Activated naive CD4-positive, alpha-beta T cell treated with anti-CD3 and anti-CD28 coated beads for 36 hours (primary cell): Measurements from ENCODE around the gene PDIK1L. TPM values are rescaled to one million over a fixed set of nuclear protein-coding genes. Genes with fewer than 3 reads are reported as not detected.

ENCODE experiments used
- CTCF ChIA-PET: fragments of 350-600 bp; sonication (Branson Sonifier 250); formaldehyde crosslinking; loops from one replicate; lab custom pipeline; 2021; ENCODE audit warnings: antibody characterized with exemption; lab: Charles Lee
- DNase-seq: peaks from one replicate; pipeline ENCODE4 v3.0.0-alpha.2; 2020
- H3K27ac Mint-ChIP-seq: one replicate; pipeline ENCODE4 v1.8.0; 2021; ENCODE audit warnings: mild to moderate bottlenecking, mixed read lengths
- H3K27me3 Mint-ChIP-seq: one replicate; pipeline ENCODE4 v1.8.0; 2021; ENCODE audit warnings: low read depth, mixed read lengths
- H3K36me3 Mint-ChIP-seq: one replicate; pipeline ENCODE4 v1.8.0; 2021; ENCODE audit warnings: low read depth, mixed read lengths
- H3K4me1 Mint-ChIP-seq: one replicate; pipeline ENCODE4 v1.8.0; 2021; ENCODE audit warnings: low read depth, mixed read lengths
- H3K4me3 Mint-ChIP-seq: one replicate; pipeline ENCODE4 v1.8.0; 2021; ENCODE audit warnings: mild to moderate bottlenecking, moderate library complexity, mixed read lengths
- H3K9me3 Mint-ChIP-seq: one replicate; pipeline ENCODE4 v1.8.0; 2021; ENCODE audit warnings: mixed read lengths
- intact Hi-C: fragments of 100-400 bp; cut with micrococcal nuclease; formaldehyde crosslinking; loops from one replicate; pipeline ENCODE4 v1.15.1; 2023
- total RNA-seq, 2 experiments: library from RNA; stranded (reverse); gene quantifications; one replicate each; pipeline ENCODE4 v1.2.3, GENCODE V29; 2021

The PDIK1L gene
- total RNA-seq, 2 experiments from 2014 or later, result 20.5 to 21.4 TPM

DNA sequence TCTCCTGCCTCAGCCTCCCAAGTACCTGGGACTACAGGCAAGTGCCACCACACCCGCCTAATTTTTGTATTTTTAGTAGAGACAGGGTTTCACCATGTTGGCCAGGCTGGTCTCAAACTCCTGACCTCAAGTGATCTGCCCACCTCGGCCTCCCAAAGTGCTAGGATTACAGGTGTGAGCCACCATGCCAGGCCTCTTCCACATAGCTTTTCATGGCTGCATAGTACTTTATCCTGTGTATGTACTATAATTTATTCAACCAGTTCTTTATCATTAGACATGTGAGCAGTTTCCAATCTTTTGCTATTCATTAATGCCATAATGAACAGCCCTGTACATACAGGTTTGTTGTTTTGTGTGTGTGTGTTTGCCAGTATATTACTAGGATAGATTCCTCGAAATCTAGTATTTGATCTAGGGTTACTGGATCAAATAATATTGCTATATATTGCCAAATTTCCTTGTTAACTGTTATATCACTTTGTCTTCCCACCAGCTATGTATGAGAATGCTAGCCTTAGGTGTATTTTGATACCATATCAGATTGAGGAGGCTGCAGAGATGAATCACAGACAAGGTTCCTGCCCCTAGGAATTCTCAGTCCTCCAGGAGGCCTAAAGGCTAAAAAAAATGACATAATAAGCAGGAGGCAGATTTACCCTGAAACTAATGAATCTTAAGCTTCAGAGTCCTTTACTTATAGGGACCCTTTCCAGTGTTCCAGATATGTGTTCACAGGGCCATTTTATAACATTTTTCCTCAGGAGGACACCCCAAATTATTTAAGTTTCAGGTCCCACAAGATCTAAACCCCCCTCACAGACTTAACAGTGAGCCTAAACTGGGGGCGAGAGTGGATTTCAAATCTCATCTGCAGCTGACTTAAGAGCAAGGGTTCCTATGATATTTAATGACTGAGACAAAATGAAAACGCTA is 2.1 kb upstream of the PDIK1L start:
- H3K27me3 Mint-ChIP-seq, result no peaks in the 10 kb centered on the region
- H3K36me3 Mint-ChIP-seq, result peaks cover 9% of the 10 kb centered on the region
- H3K4me1 Mint-ChIP-seq, result peaks cover 28% of the 10 kb centered on the region
- H3K27ac Mint-ChIP-seq, result no peak overlapping the region
- no peaks in the 10 kb centered on the region for H3K9me3 Mint-ChIP-seq
- DNase-seq, result no peak
- H3K4me3 Mint-ChIP-seq, result peak overlapping the region; percentile 81
- intact Hi-C loops, result loop anchor here (2.0 to 10.0 kb wide), 3 partner anchors 168 to 285 kb away; partner anchors contain the start of gene STMN1
- CTCF ChIA-PET, result interaction anchor here (1.0 to 1.9 kb wide), 5 partner anchors 30 to 124 kb away, joined by 3 to 13 read pairs (median 4); partner anchors contain the start of gene CEP85

DNA sequence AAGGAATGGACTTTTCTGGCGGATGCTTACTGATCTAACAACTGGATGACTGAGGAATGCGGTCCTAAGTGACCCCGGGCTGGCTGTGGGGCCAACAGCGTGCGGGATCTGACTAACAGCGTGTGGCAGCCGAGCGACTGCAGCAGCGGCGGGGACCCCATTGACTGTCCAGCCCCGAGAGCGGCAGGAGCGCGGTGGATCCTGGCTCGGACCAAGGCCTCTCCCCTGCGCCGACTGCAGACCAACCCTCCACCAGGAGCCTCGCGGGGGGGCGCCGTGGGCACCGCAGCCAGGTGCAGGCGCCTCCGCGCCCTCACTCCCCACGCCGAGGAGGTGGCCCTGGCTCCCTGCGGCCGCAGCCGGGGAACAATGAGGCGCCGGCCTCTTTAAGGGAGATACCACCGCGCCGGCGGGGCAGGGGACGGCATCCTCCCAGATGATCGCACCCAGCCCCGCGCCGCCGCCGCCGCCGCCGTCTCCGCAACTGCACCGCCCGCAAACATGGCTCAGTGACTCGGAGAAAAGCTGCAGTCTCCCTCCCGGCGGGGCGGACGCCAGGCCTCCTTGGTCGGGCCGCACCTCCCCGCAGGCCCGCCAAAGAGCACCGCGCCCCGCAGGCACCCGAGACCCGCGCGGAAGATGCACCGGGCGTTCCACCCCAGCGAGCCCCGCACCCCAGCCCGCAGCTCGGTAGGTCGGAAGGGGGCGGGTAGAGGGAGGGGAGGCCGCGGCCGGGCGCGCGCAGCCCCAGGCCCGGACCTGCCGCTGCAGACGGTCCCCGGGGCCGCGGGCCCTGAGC is 694 bp upstream of the PDIK1L start:
- peaks cover 28% of the 10 kb centered on the region for H3K4me1 Mint-ChIP-seq
- DNase-seq, result peak; percentile 77
- H3K9me3 Mint-ChIP-seq, result no peaks in the 10 kb centered on the region
- H3K4me3 Mint-ChIP-seq, result peak overlapping the region; percentile 81
- H3K36me3 Mint-ChIP-seq, result peaks cover 10% of the 10 kb centered on the region
- intact Hi-C loops, result loop anchor here (1.0 to 5.0 kb wide), 4 partner anchors 15 to 204 kb away; partner anchors contain the start of genes CEP85 and STMN1
- no peaks in the 10 kb centered on the region for H3K27me3 Mint-ChIP-seq
- peak overlapping the region; percentile 73 for H3K27ac Mint-ChIP-seq
- CTCF ChIA-PET, result interaction anchor here (1.6 to 1.9 kb wide), 2 partner anchors 28 to 34 kb away, joined by 5 to 13 read pairs; no protein-coding TSS in a partner anchor

DNA sequence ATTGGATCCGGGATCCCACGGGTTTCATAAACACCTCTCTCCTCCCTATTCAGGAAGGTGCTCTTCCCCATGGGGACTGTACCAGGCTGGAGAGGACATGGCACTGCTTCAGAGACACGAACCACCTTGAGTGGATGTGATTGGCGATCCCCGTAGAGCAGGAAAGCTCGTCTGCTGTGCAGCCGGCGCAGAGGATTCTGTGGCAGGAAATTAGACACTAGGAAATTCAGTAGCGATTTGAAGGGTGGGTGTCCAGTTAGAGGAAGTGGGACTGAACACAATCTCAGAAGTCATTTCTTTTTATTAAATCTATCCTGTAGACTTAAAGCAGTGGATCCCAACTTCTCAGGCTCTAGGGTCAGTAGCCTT is 767 bp downstream of the PDIK1L start:
- CTCF ChIA-PET, result interaction anchor here (1.8 to 2.6 kb wide), 3 partner anchors 11 to 32 kb away, joined by 6 to 11 read pairs (median 8); no protein-coding TSS in a partner anchor
- H3K4me3 Mint-ChIP-seq, result peak overlapping the region; percentile 96
- no peaks in the 10 kb centered on the region for H3K27me3 Mint-ChIP-seq
- intact Hi-C loops, result loop anchor here (5.0 kb wide), 1 partner anchor 165 kb away; no protein-coding TSS in a partner anchor
- peak overlapping the region; percentile 90 for H3K27ac Mint-ChIP-seq
- H3K36me3 Mint-ChIP-seq, result peaks cover 13% of the 10 kb centered on the region
- DNase-seq, result peak; percentile 55
- H3K4me1 Mint-ChIP-seq, result peaks cover 28% of the 10 kb centered on the region
- no peaks in the 10 kb centered on the region for H3K9me3 Mint-ChIP-seq

DNA sequence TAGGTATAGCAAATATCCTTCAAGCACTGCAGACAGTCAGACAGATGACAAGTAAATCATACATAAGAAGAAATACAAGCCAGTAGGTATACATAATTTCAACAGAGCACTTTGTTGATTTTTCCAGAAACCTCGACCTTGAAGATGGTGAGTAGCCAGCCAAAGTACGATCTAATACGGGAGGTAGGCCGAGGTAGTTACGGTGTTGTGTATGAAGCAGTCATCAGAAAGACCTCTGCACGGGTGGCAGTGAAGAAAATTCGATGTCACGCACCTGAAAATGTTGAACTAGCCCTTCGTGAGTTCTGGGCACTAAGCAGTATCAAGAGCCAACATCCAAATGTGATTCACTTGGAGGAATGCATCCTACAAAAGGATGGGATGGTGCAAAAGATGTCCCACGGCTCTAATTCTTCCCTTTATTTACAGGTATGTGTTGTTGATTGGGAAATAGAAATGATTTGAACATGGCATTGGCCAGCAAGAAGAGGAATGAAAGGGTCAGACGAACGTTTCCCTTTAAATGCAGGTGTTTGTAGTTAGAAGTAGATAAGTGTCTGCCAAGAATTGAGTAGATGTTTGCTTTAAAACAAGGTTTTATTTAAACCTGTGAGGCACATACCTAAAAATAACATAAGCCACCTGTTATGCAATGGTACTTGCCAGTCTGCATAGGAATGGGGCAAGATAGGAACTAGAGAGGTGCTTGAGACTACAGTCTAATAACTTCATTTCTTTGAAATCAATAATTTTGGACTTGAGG is 2.7 kb downstream of the PDIK1L start:
- no peak for DNase-seq
- intact Hi-C loops, result loop anchor here (5.0 kb wide), 1 partner anchor 163 kb away; no protein-coding TSS in a partner anchor
- no peak overlapping the region for H3K4me3 Mint-ChIP-seq
- peaks cover 34% of the 10 kb centered on the region for H3K4me1 Mint-ChIP-seq
- H3K27me3 Mint-ChIP-seq, result no peaks in the 10 kb centered on the region
- H3K36me3 Mint-ChIP-seq, result peaks cover 18% of the 10 kb centered on the region
- CTCF ChIA-PET, result interaction anchor here (1.2 to 2.6 kb wide), 5 partner anchors 9 to 78 kb away, joined by 3 to 11 read pairs (median 6); no protein-coding TSS in a partner anchor
- no peaks in the 10 kb centered on the region for H3K9me3 Mint-ChIP-seq
- H3K27ac Mint-ChIP-seq, result no peak overlapping the region

GRCh38 chr1:26119892-26120608 is 8.4 kb downstream of the PDIK1L start:
- Mint-ChIP-seq H3K4me3 (no peak overlapping the region), H3K36me3 (peaks cover 20% of the 10 kb centered on the region), H3K4me1 (peaks cover 37% of the 10 kb centered on the region), H3K27ac (peak overlapping the region; percentile 69), H3K27me3 (no peaks in the 10 kb centered on the region), H3K9me3 (no peaks in the 10 kb centered on the region)
- CTCF ChIA-PET, result interaction anchor here (0.7 to 2.9 kb wide), 3 partner anchors 10 to 25 kb away, joined by 4 to 15 read pairs (median 4); no protein-coding TSS in a partner anchor
- intact Hi-C loops, result loop anchor here (10.0 kb wide), 1 partner anchor 885 kb away; the partner anchor contains the start of gene SYF2
- DNase-seq, result no peak

DNA sequence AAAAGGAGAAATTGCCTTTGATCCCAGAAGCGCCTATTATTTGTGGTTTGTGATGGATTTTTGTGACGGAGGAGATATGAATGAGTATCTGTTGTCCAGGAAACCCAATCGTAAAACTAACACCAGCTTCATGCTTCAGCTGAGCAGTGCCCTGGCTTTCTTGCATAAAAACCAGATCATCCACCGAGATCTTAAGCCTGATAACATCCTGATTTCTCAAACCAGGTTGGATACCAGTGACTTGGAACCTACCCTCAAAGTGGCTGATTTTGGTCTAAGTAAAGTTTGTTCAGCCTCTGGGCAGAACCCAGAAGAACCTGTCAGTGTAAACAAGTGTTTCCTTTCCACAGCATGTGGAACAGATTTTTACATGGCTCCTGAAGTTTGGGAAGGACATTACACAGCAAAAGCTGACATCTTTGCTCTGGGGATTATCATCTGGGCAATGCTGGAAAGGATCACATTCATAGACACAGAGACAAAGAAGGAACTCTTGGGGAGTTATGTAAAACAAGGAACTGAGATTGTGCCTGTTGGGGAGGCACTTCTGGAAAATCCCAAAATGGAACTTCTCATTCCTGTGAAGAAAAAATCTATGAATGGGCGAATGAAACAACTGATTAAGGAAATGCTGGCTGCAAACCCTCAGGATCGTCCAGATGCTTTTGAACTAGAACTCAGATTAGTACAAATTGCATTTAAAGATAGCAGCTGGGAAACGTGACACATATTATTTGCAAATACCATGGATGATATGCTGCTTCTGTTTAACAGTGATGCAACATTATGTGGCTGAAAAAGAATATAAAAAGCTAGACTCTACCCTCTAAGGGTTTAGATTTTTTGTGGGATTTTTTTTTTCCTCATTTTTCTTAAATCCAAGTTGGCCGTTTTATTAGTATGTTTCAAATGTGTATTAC is 10.5 kb downstream of the PDIK1L start:
- no peak for DNase-seq
- Mint-ChIP-seq H3K4me3 (no peak overlapping the region), H3K27ac (peak overlapping the region; percentile 50), H3K4me1 (peaks cover 51% of the 10 kb centered on the region), H3K9me3 (no peaks in the 10 kb centered on the region), H3K36me3 (peaks cover 17% of the 10 kb centered on the region), H3K27me3 (no peaks in the 10 kb centered on the region)
- CTCF ChIA-PET, result interaction anchor here (1.1 to 4.3 kb wide), 3 partner anchors 9 to 23 kb away, joined by 3 to 28 read pairs (median 8); no protein-coding TSS in a partner anchor
- intact Hi-C loops, result loop anchor here (10.0 kb wide), 1 partner anchor 887 kb away; the partner anchor contains the start of gene SYF2

DNA sequence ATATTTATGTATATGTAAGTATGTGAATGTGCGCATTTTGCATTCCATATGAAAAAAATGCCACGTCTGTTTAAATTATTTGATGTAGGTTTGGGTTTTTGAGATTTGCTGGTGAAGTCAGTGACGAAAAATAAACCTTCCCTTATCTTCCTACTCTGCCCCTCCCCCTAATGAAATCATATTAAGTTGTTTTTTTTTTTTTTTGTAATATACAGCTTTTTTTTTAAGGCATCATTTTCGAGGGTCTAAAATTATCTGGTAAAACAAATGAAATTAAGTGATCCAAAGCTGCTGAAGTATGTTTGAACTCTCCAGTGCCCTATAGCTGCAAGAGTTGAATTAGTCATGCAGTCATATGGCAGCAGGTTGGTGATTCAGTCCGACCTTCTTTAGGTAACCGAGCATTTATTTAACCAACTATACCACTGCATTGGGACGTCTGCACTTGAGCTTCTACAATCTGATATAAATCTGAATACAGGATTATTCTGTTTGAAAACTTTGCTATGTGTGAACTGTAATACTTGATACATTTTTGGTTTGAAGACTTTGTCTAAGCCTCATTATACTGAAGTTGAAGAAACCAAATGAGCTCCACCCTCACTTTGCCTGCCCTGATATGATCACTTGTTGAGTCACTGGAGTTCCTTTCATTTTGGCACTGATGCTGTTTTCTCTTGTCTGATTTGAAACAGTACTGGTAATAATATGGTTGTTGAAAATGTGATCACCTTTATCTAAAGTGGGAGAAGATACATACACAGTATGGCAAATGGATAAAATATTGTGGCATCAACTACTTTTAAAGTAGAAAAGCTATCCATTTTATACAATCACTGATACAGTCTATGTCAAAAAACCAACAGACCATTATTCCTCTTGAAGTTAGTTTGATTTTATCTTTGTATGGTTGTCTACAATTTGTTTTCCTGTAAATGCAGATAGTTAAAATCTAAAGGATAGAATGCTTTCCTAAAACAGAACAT is 11.7 kb downstream of the PDIK1L start:
- intact Hi-C loops, result loop anchor here (10.0 kb wide), 1 partner anchor 888 kb away; the partner anchor contains the start of gene SYF2
- no peaks in the 10 kb centered on the region for H3K9me3 Mint-ChIP-seq
- H3K27me3 Mint-ChIP-seq, result no peaks in the 10 kb centered on the region
- no peak overlapping the region for H3K4me3 Mint-ChIP-seq
- peak overlapping the region; percentile 83 for H3K27ac Mint-ChIP-seq
- H3K36me3 Mint-ChIP-seq, result peaks cover 16% of the 10 kb centered on the region
- peaks cover 62% of the 10 kb centered on the region for H3K4me1 Mint-ChIP-seq
- peak; percentile 37 for DNase-seq
- CTCF ChIA-PET, result interaction anchor here (0.8 to 4.3 kb wide), 6 partner anchors 10 to 22 kb away, joined by 3 to 28 read pairs (median 3); no protein-coding TSS in a partner anchor

GRCh38 chr1:26124418-26125331 is 13.1 kb downstream of the PDIK1L start:
- intact Hi-C loops, result loop anchor here (5.0 to 10.0 kb wide), 3 partner anchors 158 to 890 kb away; partner anchors contain the start of genes SH3BGRL3 and SYF2
- Mint-ChIP-seq H3K9me3 (no peaks in the 10 kb centered on the region), H3K4me1 (peaks cover 56% of the 10 kb centered on the region), H3K27me3 (no peaks in the 10 kb centered on the region), H3K4me3 (no peak overlapping the region), H3K36me3 (peaks cover 10% of the 10 kb centered on the region), H3K27ac (no peak overlapping the region)
- no peak for DNase-seq
- CTCF ChIA-PET, result interaction anchor here (0.7 to 4.3 kb wide), 3 partner anchors 15 to 21 kb away, joined by 3 to 28 read pairs (median 3); no protein-coding TSS in a partner anchor
